Astrocyte (in vitro differentiated cells and primary cell): Measurements from ENCODE around the gene FAM117A.

Source experiments
- CTCF ChIP-seq: IDR thresholded peaks from 2 replicates; pipeline ENCODE4 v1.5.1; 2011; ENCODE audit warnings: low read depth, mild to moderate bottlenecking, inconsistent platforms, low read length, moderate library complexity; ENCODE audit not compliant: insufficient read depth
- EZH2 ChIP-seq: IDR thresholded peaks from 2 replicates; pipeline ENCODE4 v1.6.1; 2012; ENCODE audit warnings: mild to moderate bottlenecking, low read length, inconsistent platforms; ENCODE audit not compliant: insufficient read depth

- no peak for TF ChIP-seq EZH2
- TF ChIP-seq CTCF = no peak
Measured at GRCh38 chr17:49756323-49757150, 7.4 kb downstream of the FAM117A start.
